RWPE2 (cell line): ENCODE results near the gene CAPZA1.
"Not testable (repeated sequence)": the region's sequence is repeated elsewhere in the genome, so short reads cannot be mapped to it uniquely, and the experiment has no call there.

Experiments
- ATAC-seq: fragments of 200-7000 bp; cut with Tn5 transposase; 3 replicates; pipeline ENCODE4 v1.9.1; 2021; ENCODE audit warnings: low read depth
- DNase-seq: peaks from one replicate; pipeline ENCODE4 v3.0.0-alpha.2; 2020; ENCODE audit warnings: low spot score
- H3K27ac ChIP-seq: fragments of 450-650 bp; 2 replicates; pipeline ENCODE4 v1.5.1; 2017; ENCODE audit warnings: mild to moderate bottlenecking; ENCODE audit not compliant: poor library complexity, severe bottlenecking
- H3K27me3 ChIP-seq: fragments of 250-450 bp; sonication (Bioruptor Pico); 2 replicates; pipeline ENCODE4 v1.5.1; 2021; ENCODE audit warnings: mild to moderate bottlenecking, moderate library complexity; ENCODE audit not compliant: insufficient read depth, poor library complexity, severe bottlenecking
- H3K36me3 ChIP-seq: fragments of 250-450 bp; sonication (Bioruptor Pico); 2 replicates; pipeline ENCODE4 v1.5.1; 2020; ENCODE audit warnings: low read depth, mild to moderate bottlenecking, moderate library complexity
- H3K4me1 ChIP-seq: fragments of 250-450 bp; sonication (Bioruptor Pico); 2 replicates; pipeline ENCODE4 v1.5.1; 2021; ENCODE audit warnings: mild to moderate bottlenecking, moderate library complexity; ENCODE audit not compliant: insufficient read depth, poor library complexity, severe bottlenecking
- H3K4me3 ChIP-seq: fragments of 250-450 bp; sonication (Bioruptor Pico); 2 replicates; pipeline ENCODE4 v1.5.1; 2021; ENCODE audit warnings: mild to moderate bottlenecking, moderate library complexity; ENCODE audit not compliant: severe bottlenecking
- H3K9me3 ChIP-seq: fragments of 250-450 bp; sonication (Bioruptor Pico); 2 replicates; pipeline ENCODE4 v1.5.1; 2021; ENCODE audit warnings: mild to moderate bottlenecking, moderate library complexity; ENCODE audit not compliant: severe bottlenecking
- CTCF ChIP-seq: fragments of 450-650 bp; IDR thresholded peaks from one replicate; pipeline ENCODE4 v1.5.1; 2017; ENCODE audit warnings: mild to moderate bottlenecking, moderate library complexity; ENCODE audit not compliant: poor library complexity, severe bottlenecking

The CAPZA1 gene

GRCh38 chr1:112618114-112618720 lies 1.4 kb upstream of the CAPZA1 start:
- H3K9me3 ChIP-seq, result no peaks in the 10 kb centered on the region
- peaks cover 59% of the 10 kb centered on the region for H3K36me3 ChIP-seq
- peaks cover 18% of the 10 kb centered on the region for H3K4me1 ChIP-seq
- no peak for DNase-seq
- no peaks in the 10 kb centered on the region for H3K27me3 ChIP-seq
- TF ChIP-seq CTCF, result no peak
- peak; percentile 6; the same call in 1 of the 3 replicates for ATAC-seq
- peak overlapping the region; percentile 93 for H3K4me3 ChIP-seq
- peak overlapping the region; percentile 90 for H3K27ac ChIP-seq

DNA sequence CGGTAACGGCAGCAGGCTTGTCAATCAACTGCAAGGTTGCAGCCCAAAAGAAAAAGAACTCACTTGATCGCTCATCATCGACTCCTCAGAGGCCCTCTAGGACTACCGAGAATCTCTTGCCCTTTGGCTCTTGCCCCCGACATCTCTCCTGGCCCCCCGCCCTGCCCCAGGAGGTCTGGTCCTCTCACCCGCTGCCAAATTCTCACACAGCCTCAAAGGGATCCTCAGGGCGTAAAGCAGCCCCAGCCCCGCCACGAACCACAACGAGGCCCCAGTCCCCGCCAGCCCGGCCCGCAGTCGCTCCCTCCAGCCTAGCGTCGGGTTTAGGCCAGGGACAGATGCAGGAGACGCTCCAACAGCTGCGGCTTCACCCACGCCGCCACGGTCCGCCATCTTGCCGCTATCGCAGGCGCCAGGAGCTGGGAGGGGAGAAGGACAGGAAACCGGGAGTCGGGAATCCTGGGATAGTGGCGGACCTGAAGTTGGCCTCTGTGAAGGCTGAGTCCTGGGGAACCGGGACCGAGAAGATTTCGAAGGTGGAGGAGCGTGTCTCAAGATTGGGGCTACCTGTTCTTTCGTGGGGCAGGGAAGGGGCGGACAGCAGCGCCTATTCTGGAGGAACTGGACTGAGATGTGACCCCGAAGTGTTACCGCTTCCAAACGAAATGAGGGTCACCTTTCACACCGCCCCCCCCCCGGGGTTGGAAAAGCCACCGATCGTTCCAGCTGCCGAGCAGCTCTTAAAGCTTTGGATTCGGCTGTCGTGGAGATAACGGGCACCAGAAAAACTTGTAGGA lies 713 bp upstream of the CAPZA1 start, which contains the start of gene ST7L:
ST7L (minus strand) TSS at position 421 of the 797 bp plus-strand sequence; CDS start at position 393, 28 bp downstream.
- ATAC-seq, result peak; percentile 68
- Histone ChIP-seq H3K4me3 (peak within 1 kb of the TSS; percentile 93), H3K27me3 (no peaks in the 10 kb centered on the region), H3K9me3 (no peaks in the 10 kb centered on the region), H3K27ac (peak within 1 kb of the TSS; percentile 90), H3K36me3 (peaks cover 53% of the 10 kb centered on the region), H3K4me1 (peaks cover 18% of the 10 kb centered on the region)
- DNase-seq, result peak; percentile 73
- TF ChIP-seq CTCF, result no peak

GRCh38 chr1:112620377-112620695 lies 704 bp downstream of the CAPZA1 start:
- peak overlapping the region; percentile 90 for H3K27ac ChIP-seq
- DNase-seq, result no peak

DNA sequence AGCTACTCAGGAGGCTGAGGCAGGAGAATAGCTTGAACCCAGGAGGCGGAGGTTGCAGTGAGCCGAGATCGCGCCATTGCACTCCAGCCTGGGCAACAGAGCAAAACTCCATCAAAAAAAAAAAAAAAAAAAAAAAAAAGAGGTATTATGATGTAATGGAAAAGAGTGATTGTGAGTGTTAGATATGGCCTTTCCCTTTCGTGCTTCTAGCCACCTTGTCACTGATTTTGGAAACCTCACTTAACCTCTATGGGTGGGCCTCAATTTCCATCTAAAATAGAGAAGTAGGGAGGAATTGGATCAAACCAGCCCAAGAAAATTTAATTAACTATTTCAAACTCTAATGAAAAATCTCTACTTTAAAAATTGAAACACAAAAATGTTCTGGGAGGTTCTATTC lies 4.9 kb downstream of the CAPZA1 start:
- not testable (repeated sequence) for ATAC-seq, H3K27ac ChIP-seq, H3K9me3 ChIP-seq, DNase-seq, H3K27me3 ChIP-seq, H3K4me3 ChIP-seq
- Histone ChIP-seq H3K4me1 (peaks cover 25% of the 10 kb centered on the region), H3K36me3 (peaks cover 58% of the 10 kb centered on the region)

More at GRCh38 chr1:112620377-112620695, 704 bp downstream of the CAPZA1 start:
- H3K36me3 ChIP-seq, result peaks cover 46% of the 10 kb centered on the region
- H3K9me3 ChIP-seq, result no peaks in the 10 kb centered on the region
- H3K4me1 ChIP-seq, result peaks cover 18% of the 10 kb centered on the region
- H3K27me3 ChIP-seq, result no peaks in the 10 kb centered on the region
- TF ChIP-seq CTCF, result no peak
- ATAC-seq, result no peak
- H3K4me3 ChIP-seq, result peak overlapping the region; percentile 93

DNA sequence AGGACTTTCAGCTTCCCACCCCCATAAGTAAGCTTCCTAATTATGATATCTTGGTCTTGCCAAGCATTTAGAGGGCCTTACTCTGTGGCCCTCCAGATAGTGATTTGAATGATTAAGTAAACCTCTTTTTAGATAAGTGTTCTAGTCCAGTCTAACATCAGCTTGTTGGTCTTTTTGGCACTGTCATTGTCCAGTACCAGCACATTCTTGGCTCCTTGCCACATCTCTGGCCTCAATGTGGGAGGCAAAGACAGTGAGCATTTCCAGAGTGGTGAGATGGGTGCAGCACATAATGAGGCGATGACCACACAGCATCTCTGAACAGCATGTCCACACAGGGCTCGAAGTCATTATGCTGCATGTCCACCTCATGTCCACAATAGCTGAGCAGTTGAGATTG lies 6.1 kb downstream of the CAPZA1 start:
- peaks cover 65% of the 10 kb centered on the region for H3K36me3 ChIP-seq
- no peaks in the 10 kb centered on the region for H3K27me3 ChIP-seq
- H3K9me3 ChIP-seq, result no peaks in the 10 kb centered on the region
- H3K4me3 ChIP-seq, result no peak overlapping the region
- DNase-seq, result no peak
- ATAC-seq, result no peak
- TF ChIP-seq CTCF, result no peak
- peaks cover 24% of the 10 kb centered on the region for H3K4me1 ChIP-seq
- H3K27ac ChIP-seq, result no peak overlapping the region
